Activated CD4-positive, alpha-beta memory T cell treated with anti-CD3 and anti-CD28 coated beads, Interleukin-2, amount 10 ng/mL, durations not matched to agents 7 days and 5 days (primary cell): Measurements from ENCODE around the gene KMT2A. TPM values are rescaled to one million over a fixed set of nuclear protein-coding genes. Genes with fewer than 3 reads are reported as not detected.
A peak's percentile ranks its signal among the peaks of the same experiment; 100 is the strongest.
"Not testable (repeated sequence)": the region's sequence is repeated elsewhere in the genome, so short reads cannot be mapped to it uniquely, and the experiment has no call there.

ENCODE experiments used
- CTCF ChIA-PET: fragments of 350-600 bp; sonication (Branson Sonifier 250); formaldehyde crosslinking; loops from one replicate; lab custom pipeline; 2021; ENCODE audit warnings: antibody characterized with exemption, inconsistent platforms; lab: Charles Lee
- POLR2A ChIA-PET: fragments of 350-600 bp; sonication (Branson Sonifier 250); formaldehyde crosslinking; loops from one replicate; lab custom pipeline; 2021; ENCODE audit warnings: antibody characterized with exemption; lab: Charles Lee
- DNase-seq: peaks from one replicate; pipeline ENCODE4 v3.0.0-alpha.2; 2020
- H3K27ac Mint-ChIP-seq: one replicate; pipeline ENCODE4 v1.8.0; 2021; ENCODE audit warnings: mild to moderate bottlenecking, mixed read lengths
- H3K27me3 Mint-ChIP-seq: one replicate; pipeline ENCODE4 v1.8.0; 2021; ENCODE audit warnings: mixed read lengths
- H3K36me3 Mint-ChIP-seq: one replicate; pipeline ENCODE4 v1.8.0; 2021; ENCODE audit warnings: low read depth, mixed read lengths
- H3K4me1 Mint-ChIP-seq: one replicate; pipeline ENCODE4 v1.8.0; 2021; ENCODE audit warnings: mixed read lengths
- H3K4me3 Mint-ChIP-seq: one replicate; pipeline ENCODE4 v1.8.0; 2021; ENCODE audit warnings: mild to moderate bottlenecking, mixed read lengths
- H3K9me3 Mint-ChIP-seq: one replicate; pipeline ENCODE4 v1.8.0; 2021; ENCODE audit warnings: mixed read lengths
- total RNA-seq, 2 experiments: library from RNA; stranded (reverse); gene quantifications; one replicate each; pipeline ENCODE4 v1.2.3, GENCODE V29; 2021

The KMT2A gene
- total RNA-seq, 2 experiments from 2014 or later, result 94.6 to 102 TPM

DNA sequence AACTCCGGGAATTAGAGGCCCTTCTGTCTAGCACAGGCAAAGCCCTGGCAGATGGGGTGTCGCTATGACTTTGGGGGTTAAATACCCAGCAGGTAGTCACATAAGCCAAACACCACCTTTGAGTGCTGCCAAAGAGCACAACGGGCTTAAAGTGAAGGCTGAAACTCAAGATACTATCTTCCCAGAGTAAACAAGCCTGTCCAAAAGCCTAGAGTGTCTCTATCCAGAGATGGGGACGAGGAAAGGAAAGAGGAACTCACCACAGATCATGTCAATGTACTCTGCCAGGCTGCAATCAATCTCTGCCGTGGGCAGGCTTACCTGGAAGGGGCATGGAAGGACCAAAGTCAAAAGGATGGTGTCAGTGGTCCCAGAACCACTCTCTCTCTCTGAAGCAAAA, 109.2 kb downstream of the KMT2A start:
- Mint-ChIP-seq H3K9me3 (no peaks in the 10 kb centered on the region), H3K36me3 (peaks cover 2% of the 10 kb centered on the region), H3K27ac (no peak overlapping the region), H3K4me3 (no peak overlapping the region), H3K27me3 (no peaks in the 10 kb centered on the region), H3K4me1 (no peaks in the 10 kb centered on the region)
- ChIA-PET POLR2A (no interaction called here), CTCF (no interaction called here)
- DNase-seq, result no peak

- Mint-ChIP-seq H3K27ac (no peak overlapping the region), H3K9me3 (no peaks in the 10 kb centered on the region), H3K27me3 (no peaks in the 10 kb centered on the region), H3K36me3 (peaks cover 2% of the 10 kb centered on the region), H3K4me3 (no peak overlapping the region), H3K4me1 (no peaks in the 10 kb centered on the region)
- ChIA-PET CTCF (interaction anchor here (1.2 kb wide), 1 partner anchor 12 kb away, joined by 3 read pairs; no protein-coding TSS in a partner anchor), POLR2A (no interaction called here)
- no peak for DNase-seq
Measured at GRCh38 chr11:118547132-118547531, 110.8 kb downstream of the KMT2A start.

GRCh38 chr11:118552341-118552740, 116.0 kb downstream of the KMT2A start:
- ChIA-PET POLR2A (no interaction called here), CTCF (interaction anchor here (0.5 kb wide), 1 partner anchor 1071 kb away, joined by 3 read pairs; no protein-coding TSS in a partner anchor)
- Mint-ChIP-seq H3K4me1 (no peaks in the 10 kb centered on the region), H3K27me3 (no peaks in the 10 kb centered on the region), H3K4me3 (no peak overlapping the region), H3K9me3 (no peaks in the 10 kb centered on the region), H3K36me3 (peaks cover 12% of the 10 kb centered on the region), H3K27ac (no peak overlapping the region)
- DNase-seq, result no peak

DNA sequence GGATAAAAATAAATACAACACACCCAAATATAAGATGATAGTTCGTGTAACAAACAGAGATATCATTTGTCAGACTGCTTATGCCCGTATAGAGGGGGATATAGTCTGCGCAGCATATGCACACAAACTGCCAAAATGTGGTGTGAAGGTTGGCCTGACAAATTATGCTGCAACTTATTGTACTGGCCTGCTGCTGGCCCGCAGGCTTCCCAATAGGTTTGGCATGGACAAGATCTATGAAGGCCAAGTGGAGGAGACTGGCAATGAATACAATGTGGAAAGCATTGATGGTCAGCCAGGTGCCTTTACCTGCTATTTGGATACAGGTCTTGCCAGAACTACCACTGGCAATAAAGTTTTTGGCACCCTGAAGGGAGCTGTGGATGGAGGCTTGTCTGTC, 124.5 kb downstream of the KMT2A start:
- no peak for DNase-seq
- H3K27ac Mint-ChIP-seq, result no peak overlapping the region
- no peaks in the 10 kb centered on the region for H3K9me3 Mint-ChIP-seq
- H3K4me1 Mint-ChIP-seq, result peaks cover 11% of the 10 kb centered on the region
- no peaks in the 10 kb centered on the region for H3K27me3 Mint-ChIP-seq
- no peaks in the 10 kb centered on the region for H3K36me3 Mint-ChIP-seq
- POLR2A ChIA-PET, result no interaction called here
- CTCF ChIA-PET, result no interaction called here
- no peak overlapping the region for H3K4me3 Mint-ChIP-seq

GRCh38 chr11:118565051-118565450, 128.8 kb downstream of the KMT2A start:
- no peak overlapping the region for H3K27ac Mint-ChIP-seq
- CTCF ChIA-PET, result interaction anchor here (0.6 kb wide), 1 partner anchor 871 kb away, joined by 3 read pairs; no protein-coding TSS in a partner anchor

GRCh38 chr11:118569670-118570069, 133.4 kb downstream of the KMT2A start:
- CTCF ChIA-PET, result interaction anchor here (0.6 to 1.5 kb wide), 3 partner anchors 25 to 305 kb away, joined by 3 to 4 read pairs (median 4); no protein-coding TSS in a partner anchor
- POLR2A ChIA-PET, result no interaction called here

More at GRCh38 chr11:118565051-118565450, 128.8 kb downstream of the KMT2A start:
- no peaks in the 10 kb centered on the region for H3K9me3 Mint-ChIP-seq
- no peak for DNase-seq
- H3K4me3 Mint-ChIP-seq, result peak overlapping the region; percentile 63
- peaks cover 16% of the 10 kb centered on the region for H3K4me1 Mint-ChIP-seq
- no peaks in the 10 kb centered on the region for H3K27me3 Mint-ChIP-seq
- POLR2A ChIA-PET, result interaction anchor here (1.2 kb wide), 1 partner anchor 34 kb away, joined by 3 read pairs; the partner anchor contains the start of gene TMEM25
- H3K36me3 Mint-ChIP-seq, result no peaks in the 10 kb centered on the region

GRCh38 chr11:118570787-118571186, 134.5 kb downstream of the KMT2A start:
- CTCF ChIA-PET, result interaction anchor here (1.5 kb wide), 1 partner anchor 136 kb away, joined by 4 read pairs; no protein-coding TSS in a partner anchor
- Mint-ChIP-seq H3K9me3 (no peaks in the 10 kb centered on the region), H3K36me3 (peaks cover 22% of the 10 kb centered on the region), H3K4me1 (peaks cover 40% of the 10 kb centered on the region), H3K4me3 (no peak overlapping the region), H3K27me3 (no peaks in the 10 kb centered on the region), H3K27ac (no peak overlapping the region)
- DNase-seq, result no peak
- POLR2A ChIA-PET, result no interaction called here

More at GRCh38 chr11:118569670-118570069, 133.4 kb downstream of the KMT2A start:
- DNase-seq, result no peak
- H3K36me3 Mint-ChIP-seq, result peaks cover 14% of the 10 kb centered on the region
- no peaks in the 10 kb centered on the region for H3K9me3 Mint-ChIP-seq
- no peaks in the 10 kb centered on the region for H3K27me3 Mint-ChIP-seq
- H3K4me3 Mint-ChIP-seq, result no peak overlapping the region
- H3K4me1 Mint-ChIP-seq, result peaks cover 37% of the 10 kb centered on the region
- no peak overlapping the region for H3K27ac Mint-ChIP-seq

DNA sequence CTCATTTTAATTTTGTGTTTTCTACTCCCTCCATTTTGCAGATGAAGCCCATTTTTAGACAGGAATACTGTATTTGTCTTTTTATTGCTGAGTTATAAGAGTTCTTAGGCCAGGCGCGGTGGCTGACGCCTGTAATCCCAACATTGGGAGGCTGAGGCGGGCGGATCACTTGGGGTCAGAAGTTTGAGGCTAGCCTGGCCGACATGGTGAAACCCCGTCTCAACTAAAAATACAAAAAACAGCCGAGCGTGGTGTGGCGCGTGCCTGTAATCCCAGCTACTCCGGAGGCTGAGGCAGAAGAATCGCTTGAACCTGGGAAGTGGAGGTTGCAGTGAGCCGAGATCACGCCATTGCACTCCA, 135.4 kb downstream of the KMT2A start:
- CTCF ChIA-PET, H3K9me3 Mint-ChIP-seq, H3K27me3 Mint-ChIP-seq: not testable (repeated sequence)
- POLR2A ChIA-PET, result interaction anchor here (0.7 to 2.8 kb wide), 11 partner anchors 12 to 569 kb away, joined by 3 to 18 read pairs (median 4); partner anchors contain the start of genes CD3E, DDX6, RPS25 and TRAPPC4
- peak overlapping the region; percentile 93 for H3K4me3 Mint-ChIP-seq
- H3K27ac Mint-ChIP-seq, result peak overlapping the region; percentile 92
- peaks cover 42% of the 10 kb centered on the region for H3K4me1 Mint-ChIP-seq
- peaks cover 26% of the 10 kb centered on the region for H3K36me3 Mint-ChIP-seq
- peak; percentile 22 for DNase-seq

GRCh38 chr11:118572061-118572980, 136.0 kb downstream of the KMT2A start, which contains the start of gene ARCN1:
ARCN1 (plus strand) TSS chr11:118572409; CDS start chr11:118572548, 139 bp downstream.
- peak; percentile 82 for DNase-seq
- ChIA-PET CTCF (interaction anchor here (0.6 to 1.6 kb wide), 5 partner anchors 18 to 380 kb away, joined by 3 to 4 read pairs (median 4); no protein-coding TSS in a partner anchor), POLR2A (interaction anchor here (0.6 to 2.8 kb wide), 26 partner anchors 8 to 570 kb away, joined by 3 to 18 read pairs (median 4); partner anchors contain the start of genes CD3E, DDX6, MPZL3 and PHLDB1)
- Mint-ChIP-seq H3K27ac (peak within 1 kb of the TSS; percentile 92), H3K4me1 (peaks cover 45% of the 10 kb centered on the region), H3K4me3 (peak within 1 kb of the TSS; percentile 93), H3K36me3 (peaks cover 31% of the 10 kb centered on the region), H3K9me3 (no peaks in the 10 kb centered on the region), H3K27me3 (no peaks in the 10 kb centered on the region)

GRCh38 chr11:118572981-118573550, 136.8 kb downstream of the KMT2A start:
- H3K9me3 Mint-ChIP-seq, result no peaks in the 10 kb centered on the region
- CTCF ChIA-PET, result interaction anchor here (0.6 to 1.6 kb wide), 6 partner anchors 17 to 379 kb away, joined by 3 to 4 read pairs (median 4); no protein-coding TSS in a partner anchor
- H3K4me3 Mint-ChIP-seq, result peak overlapping the region; percentile 93
- DNase-seq, result peak; percentile 36
- POLR2A ChIA-PET, result interaction anchor here (0.6 to 2.8 kb wide), 26 partner anchors 8 to 571 kb away, joined by 3 to 18 read pairs (median 3); partner anchors contain the start of genes CD3D, CD3E, DDX6 and MPZL3
- peaks cover 34% of the 10 kb centered on the region for H3K36me3 Mint-ChIP-seq
- H3K27me3 Mint-ChIP-seq, result no peaks in the 10 kb centered on the region
- H3K4me1 Mint-ChIP-seq, result peaks cover 49% of the 10 kb centered on the region
- peak overlapping the region; percentile 92 for H3K27ac Mint-ChIP-seq

DNA sequence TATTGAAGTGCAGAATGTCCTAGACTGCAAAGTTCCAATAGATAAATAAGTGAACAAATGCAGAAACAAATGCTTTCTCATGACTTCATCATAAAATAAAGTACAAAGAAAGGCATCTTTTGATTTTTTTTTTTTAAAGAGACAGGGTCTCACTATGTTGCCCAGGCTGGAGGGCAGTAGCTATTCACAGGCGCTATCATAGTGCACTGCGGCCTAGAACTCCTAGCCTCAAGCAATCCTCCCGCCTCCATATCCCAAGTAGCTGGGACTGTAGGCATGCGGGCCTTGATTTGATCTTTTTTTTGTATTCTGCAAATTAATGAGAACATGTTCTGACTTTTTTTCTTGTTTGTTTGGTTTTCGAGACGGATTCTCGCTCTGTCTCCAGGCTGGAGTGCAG, 138.3 kb downstream of the KMT2A start:
- CTCF ChIA-PET, result interaction anchor here (0.7 to 1.4 kb wide), 3 partner anchors 19 to 37 kb away, joined by 3 to 5 read pairs (median 3); no protein-coding TSS in a partner anchor
- POLR2A ChIA-PET, result no interaction called here
- Mint-ChIP-seq H3K27ac (no peak overlapping the region), H3K4me1 (peaks cover 52% of the 10 kb centered on the region), H3K27me3 (no peaks in the 10 kb centered on the region), H3K36me3 (peaks cover 38% of the 10 kb centered on the region), H3K4me3 (no peak overlapping the region), H3K9me3 (no peaks in the 10 kb centered on the region)
- no peak for DNase-seq
